Mammary epithelial cell (primary cell): ENCODE results near the gene TTC12.

ENCODE experiments used
- CTCF ChIP-seq, 2 donors: IDR thresholded peaks in 1 of 2; conservative IDR thresholded peaks in 1 of 2; 2 replicates each; pipeline ENCODE4 v1.5.1; 2011 to 2012; ENCODE audit warnings: inconsistent platforms in 2 of 2, low read length in 2 of 2, mild to moderate bottlenecking in 2 of 2, control low read depth in 1 of 2, low read depth in 1 of 2; ENCODE audit not compliant: insufficient read depth in 1 of 2; ENCODE audit errors: extremely low read depth in 1 of 2
- EZH2 ChIP-seq: IDR thresholded peaks from 2 replicates; pipeline ENCODE4 v1.6.1; 2012; ENCODE audit warnings: low read length, inconsistent platforms, borderline replicate concordance

DNA sequence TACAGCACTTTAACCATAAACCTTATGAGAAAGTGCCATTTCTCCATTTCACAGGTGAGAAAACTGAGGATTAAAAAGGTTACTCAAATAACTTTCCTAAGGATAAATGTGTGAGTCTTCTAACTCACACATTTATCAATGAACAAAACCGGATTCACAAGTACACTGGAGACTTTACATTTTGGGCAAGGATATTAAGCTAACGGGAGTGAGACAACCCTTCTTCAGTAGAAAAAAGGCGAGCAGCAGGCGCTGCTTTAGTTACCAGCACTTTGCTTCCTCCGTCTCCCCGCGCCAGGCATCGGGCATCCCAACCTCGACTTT lies 356 bp upstream of the TTC12 start:
- TF ChIP-seq CTCF (conservative IDR thresholded peaks at IDR 0.05 in 1 of 2, IDR thresholded peaks at IDR 0.05 in 1 of 2; ENCODE audit: extremely low read depth in 1 of 2, insufficient read depth in 1 of 2, low read depth in 1 of 2, low read length in 2 of 2) (no peak), EZH2 (no peak)
